H1 (cell line): ENCODE data around the gene COLQ. TPM values are rescaled to one million over a fixed set of nuclear protein-coding genes. Genes with fewer than 3 reads are reported as not detected.

Experiments used
- BACH1 ChIP-seq: IDR thresholded peaks from 2 replicates; pipeline ENCODE4 v1.6.1; 2012; ENCODE audit warnings: low read length, improper control_type of control experiment
- CTCF ChIP-seq, 3 experiments: IDR thresholded peaks; 1 replicate in 2 of 3; 2 replicates in 1 of 3; pipeline versions ENCODE4 v1.5.1 to v1.6.1; 2011; ENCODE audit warnings: low read length in 3 of 3, mild to moderate bottlenecking in 3 of 3, inconsistent platforms in 2 of 3, low read depth in 1 of 3, moderate library complexity in 1 of 3; ENCODE audit not compliant: insufficient read depth in 1 of 3; ENCODE audit errors: control extremely low read depth in 1 of 3
- HDAC6 ChIP-seq: IDR thresholded peaks from one replicate; pipeline ENCODE4 v1.7.1; 2012; ENCODE audit warnings: low read depth, mild to moderate bottlenecking, inconsistent platforms, low read length, moderate library complexity
- USF2 ChIP-seq: IDR thresholded peaks from 2 replicates; pipeline ENCODE4 v1.6.1; 2011; ENCODE audit warnings: low read length, improper control_type of control experiment
- polyA plus RNA-seq, 7 experiments: library from polyadenylated mRNA; depleted of rRNA in 3 of 7; stranded (reverse) in 5 of 7; unstranded in 2 of 7; fragments of >200 nt in 5 of 7; fragments of 200-250 nt in 2 of 7; gene quantifications; 1 replicate in 5 of 7; 2 replicates in 1 of 7; 4 replicates in 1 of 7; pipeline versions ENCODE4 v1.2.1 to v1.2.3, GENCODE V29; 2011 to 2013; ENCODE audit warnings: missing spikeins in 2 of 7, mixed read lengths in 2 of 7
- total RNA-seq: library from RNA; stranded (reverse); fragmentation: NEBNext Ultra II Directional; extraction: Animal tissue kit (Norgen Biotek cat#: 25700); gene quantifications from 2 replicates; pipeline ENCODE4 v1.2.1, GENCODE V29; 2021

Gene COLQ
- total and polyA plus RNA-seq, 2 of the 8 experiments (the other 6 are each of a cell fraction or from before 2014, with no cell fraction given), result 1.5 to 1.9 TPM

- no peak for TF ChIP-seq USF2
- TF ChIP-seq HDAC6, result no peak
- TF ChIP-seq CTCF (IDR thresholded peaks at IDR 0.05; ENCODE audit: control extremely low read depth in 1 of 3, insufficient read depth in 1 of 3, low read depth in 1 of 3, low read length in 3 of 3), result no peak
- no peak for TF ChIP-seq BACH1
Measured at GRCh38 chr3:15512166-15512565, 9.3 kb downstream of the COLQ start (continued).
